ENCODE results near the gene IARS1. TPM values are rescaled to one million over a fixed set of nuclear protein-coding genes. Genes with fewer than 3 reads are reported as not detected.

The IARS1 gene
- total and polyA plus RNA-seq, 2 of the 13 experiments (the other 11 are each of a cell fraction or from before 2014, with no cell fraction given): 55.9 to 185 TPM

DNA sequence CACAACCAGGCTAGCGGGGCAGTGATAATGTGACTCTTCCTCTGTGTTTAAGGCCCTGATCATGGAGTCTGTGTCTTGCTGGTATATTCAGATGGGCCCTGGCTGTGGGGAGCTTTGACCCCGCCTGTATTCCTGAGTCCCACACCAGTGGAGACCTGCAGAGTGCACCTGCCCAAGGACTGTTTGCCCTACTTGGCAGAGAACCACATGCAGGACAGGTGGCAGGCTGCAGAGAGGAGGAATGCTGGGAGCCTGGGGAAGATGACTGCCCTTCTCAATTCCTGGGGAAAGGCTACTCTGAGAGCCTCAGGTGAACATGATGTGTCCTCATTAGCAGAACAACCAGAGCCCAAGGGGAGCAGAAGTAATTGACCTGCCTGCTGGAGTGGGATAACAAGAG is 36.2 kb downstream of the IARS1 start:
- in situ Hi-C loops (cut with HindIII; ENCODE audit: extremely low pct_ligation_motif_present, low pct_unique_long_range_greater_than_20kb): no loop called here
- no peak for FAIRE-seq
- ChIA-PET POLR2A (no interaction called here), CTCF (ENCODE audit: low intra/inter-chr PET ratio, low total read pairs) (no interaction called here)
- H3K27ac ChIP-seq (ENCODE audit: extremely low read length, insufficient read depth, low read length): no peak overlapping the region
- H4K20me1 ChIP-seq (ENCODE audit: insufficient read depth, low read length): 0 out of 2 replicates have a peak, but pooled peaks cover 3% of the 10 kb centered on the region
- 100% methylated on average over 2 of the region's 2 CpGs for WGBS (ENCODE audit: low lambda C conversion rate)
- no peaks in the 10 kb centered on the region for H3K27me3 ChIP-seq (ENCODE audit: control insufficient read depth in 1 of 2, insufficient read depth in 2 of 2, low read length in 2 of 2)
- no peak overlapping the region for H2AFZ ChIP-seq (ENCODE audit: low read length)
- H3K9ac ChIP-seq (ENCODE audit: insufficient read depth, low read depth, low read length): no peak overlapping the region
- H3K4me3 ChIP-seq (replicated peaks in 1 of 3; ENCODE audit: insufficient read depth in 1 of 3, low read depth in 2 of 3, low read length in 3 of 3): no peak overlapping the region
- no peak for TF ChIP-seq ZSCAN25 (CRISPR knock-in tag; IDR thresholded peaks at IDR 0.05)
- no peak for TF ChIP-seq RARA (CRISPR knock-in tag; IDR thresholded peaks at IDR 0.05)
- peak; percentile 77 for TF ChIP-seq RBM22 (optimal IDR thresholded peaks at IDR 0.05; ENCODE audit: low read length)
- H3K4me1 ChIP-seq (ENCODE audit: insufficient read depth, low read length): no peaks in the 10 kb centered on the region
- no peak for DNase-seq (ENCODE audit: low spot score)
- no peak overlapping the region for H3K4me2 ChIP-seq (ENCODE audit: low read depth, low read length)
- intact Hi-C loops (cut with micrococcal nuclease; ENCODE audit: unreplicated experiment): no loop called here
- no peak for ATAC-seq
- no TSS peak for BruUV-seq (replicated peaks)
- no peaks in the 10 kb centered on the region for H3K79me2 ChIP-seq (ENCODE audit: insufficient read depth, low read length)
- no peaks in the 10 kb centered on the region for H3K9me3 ChIP-seq (ENCODE audit: low read length)
- H3K36me3 ChIP-seq (replicated peaks in 1 of 2; ENCODE audit: control insufficient read depth in 1 of 2, insufficient read depth in 2 of 2, low read length in 2 of 2): peaks cover 40 to 97% of the 10 kb centered on the region in 2 experiments

DNA sequence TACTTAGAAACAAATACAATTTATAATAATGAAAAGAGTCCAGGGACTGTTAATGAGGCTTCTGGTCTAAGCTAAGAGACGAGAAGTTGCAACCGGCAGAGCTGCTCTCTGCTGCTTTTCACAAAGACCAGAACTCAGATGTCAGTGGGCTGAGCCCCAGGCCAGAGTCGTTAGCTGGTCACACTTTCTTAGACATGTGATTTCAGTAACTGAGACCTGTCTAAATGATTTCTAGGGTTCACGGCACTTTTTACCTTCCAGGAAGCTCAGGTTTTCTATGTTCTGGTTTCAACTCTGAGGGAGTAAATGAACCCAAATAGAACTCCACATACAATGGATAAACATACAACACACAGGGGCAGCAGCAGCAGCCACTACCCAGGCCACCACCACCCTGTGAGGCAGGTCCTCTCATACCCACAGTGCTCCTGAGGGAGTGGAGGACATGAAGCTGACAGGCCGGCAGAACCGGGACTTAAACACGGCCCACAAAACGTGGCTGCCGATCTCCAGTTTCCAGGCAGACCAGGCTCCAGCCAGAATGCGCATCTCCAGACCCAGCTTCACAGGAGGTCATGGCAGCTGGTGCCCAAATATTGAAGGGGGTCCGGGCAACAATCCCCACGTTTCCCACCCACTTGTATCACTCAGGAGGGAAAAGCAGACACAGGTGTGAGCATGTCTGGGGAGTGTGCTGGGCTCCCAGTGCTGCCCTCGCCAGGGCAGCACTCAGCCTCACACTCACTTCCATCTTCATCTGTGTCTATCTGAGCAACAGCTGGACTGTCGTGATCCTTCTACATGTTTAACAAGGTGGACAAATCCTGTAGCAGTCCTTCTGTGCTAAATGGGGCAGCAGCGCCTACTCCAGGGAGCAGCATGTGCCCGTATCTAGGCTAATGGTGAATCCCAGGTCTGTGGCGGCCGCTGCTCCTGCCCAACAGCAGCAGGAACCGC is 38.8 kb downstream of the IARS1 start:
- no peaks in the 10 kb centered on the region for H3K79me2 ChIP-seq (ENCODE audit: insufficient read depth, low read length)
- no peak overlapping the region for H3K4me3 ChIP-seq (replicated peaks in 1 of 3; ENCODE audit: insufficient read depth in 1 of 3, low read depth in 2 of 3, low read length in 3 of 3)
- TF ChIP-seq AGO2 (optimal IDR thresholded peaks at IDR 0.05; ENCODE audit: low read depth, low read length) (peak; percentile 29), POLR2AphosphoS2 (IDR thresholded peaks at IDR 0.05; ENCODE audit: low read depth, low read length) (0 out of 2 replicates have a peak, but pooled peaks have one; percentile 59), THAP11 (CRISPR knock-in tag; IDR thresholded peaks at IDR 0.05) (no peak), POLR2G (IDR thresholded peaks at IDR 0.05; ENCODE audit: low read depth, low read length) (peak; percentile 42; the same call in 1 of the 2 replicates), SRY (CRISPR knock-in tag; IDR thresholded peaks at IDR 0.05) (no peak), ATF1 (CRISPR knock-in tag; IDR thresholded peaks at IDR 0.05) (no peak), MYNN (CRISPR knock-in tag; IDR thresholded peaks at IDR 0.05; ENCODE audit: low read depth) (no peak), TOE1 (CRISPR knock-in tag; IDR thresholded peaks at IDR 0.05) (no peak), TBX3 (IDR thresholded peaks at IDR 0.05; ENCODE audit: borderline replicate concordance) (no peak)
- ATAC-seq (peak; percentile 38; the same call in 2 of the 3 replicates), DNase-seq (ENCODE audit: low spot score) (no peak), FAIRE-seq (no peak)
- H4K20me1 ChIP-seq (ENCODE audit: insufficient read depth, low read length): 0 out of 2 replicates have a peak, but pooled peaks cover 3% of the 10 kb centered on the region
- no peaks in the 10 kb centered on the region for H3K27me3 ChIP-seq (ENCODE audit: control insufficient read depth in 1 of 2, insufficient read depth in 2 of 2, low read length in 2 of 2)
- H3K9ac ChIP-seq (ENCODE audit: insufficient read depth, low read depth, low read length): no peak overlapping the region
- WGBS (ENCODE audit: low lambda C conversion rate): 94% methylated on average over 11 of the region's 19 CpGs
- intact Hi-C loops (cut with micrococcal nuclease; ENCODE audit: unreplicated experiment): loop anchor here (5.0 kb wide), 1 partner anchor 33 kb away; no protein-coding TSS in a partner anchor
- H2AFZ ChIP-seq (ENCODE audit: low read length): no peak overlapping the region
- no TSS peak for BruUV-seq (replicated peaks)
- no peaks in the 10 kb centered on the region for H3K9me3 ChIP-seq (ENCODE audit: low read length)
- ChIA-PET POLR2A (no interaction called here), CTCF (ENCODE audit: low intra/inter-chr PET ratio, low total read pairs) (no interaction called here)
- no peak overlapping the region for H3K27ac ChIP-seq (ENCODE audit: extremely low read length, insufficient read depth, low read length)
- peaks cover 44 to 95% of the 10 kb centered on the region in 2 experiments for H3K36me3 ChIP-seq (replicated peaks in 1 of 2; ENCODE audit: control insufficient read depth in 1 of 2, insufficient read depth in 2 of 2, low read length in 2 of 2)
- H3K4me2 ChIP-seq (ENCODE audit: low read depth, low read length): no peak overlapping the region
- in situ Hi-C loops (cut with HindIII; ENCODE audit: extremely low pct_ligation_motif_present, low pct_unique_long_range_greater_than_20kb): no loop called here
- no peaks in the 10 kb centered on the region for H3K4me1 ChIP-seq (ENCODE audit: insufficient read depth, low read length)
